BJ (cell line): Measurements from ENCODE around the gene TSEN15. TPM values are rescaled to one million over a fixed set of nuclear protein-coding genes. Genes with fewer than 3 reads are reported as not detected.

Source experiments
- CTCF ChIA-PET: fragments of 350-600 bp; formaldehyde crosslinking; extraction: SDS; loops from one replicate; lab custom pipeline; 2021; ENCODE audit warnings: antibody characterized with exemption, inconsistent platforms; lab: Yijun Ruan, JAX
- POLR2A ChIA-PET: fragments of 300-600 bp; sonication (Branson Sonifier 250); formaldehyde crosslinking; extraction: SDS; loops from one replicate; lab custom pipeline; 2021; ENCODE audit warnings: antibody characterized with exemption; lab: Charles Lee
- DNase-seq: peaks from one replicate; pipeline ENCODE4 v3.0.0-alpha.2; 2011; ENCODE audit warnings: low read depth
- H3K27me3 ChIP-seq: 2 replicates; pipeline ENCODE4 v1.6.0; 2011; ENCODE audit warnings: low read length; ENCODE audit not compliant: control insufficient read depth, insufficient read depth
- H3K36me3 ChIP-seq: 2 replicates; pipeline ENCODE4 v1.5.1; 2011; ENCODE audit warnings: low read length; ENCODE audit not compliant: control insufficient read depth, insufficient read depth
- H3K4me3 ChIP-seq: 2 replicates; pipeline ENCODE4 v1.5.1; 2011; ENCODE audit warnings: low read depth, mild to moderate bottlenecking, control low read depth, low read length
- CTCF ChIP-seq: IDR thresholded peaks from 2 replicates; pipeline ENCODE4 v1.5.1; 2011; ENCODE audit warnings: low read depth, mild to moderate bottlenecking, control low read depth, inconsistent platforms, low read length, moderate library complexity; ENCODE audit not compliant: insufficient read depth
- polyA plus RNA-seq: library from polyadenylated mRNA; depleted of rRNA; stranded (reverse); fragments of >200 nt; gene quantifications from 2 replicates; pipeline ENCODE4 v1.2.3, GENCODE V29; 2011

Gene TSEN15
- polyA plus RNA-seq, 1 experiment: 39.4 TPM

DNA sequence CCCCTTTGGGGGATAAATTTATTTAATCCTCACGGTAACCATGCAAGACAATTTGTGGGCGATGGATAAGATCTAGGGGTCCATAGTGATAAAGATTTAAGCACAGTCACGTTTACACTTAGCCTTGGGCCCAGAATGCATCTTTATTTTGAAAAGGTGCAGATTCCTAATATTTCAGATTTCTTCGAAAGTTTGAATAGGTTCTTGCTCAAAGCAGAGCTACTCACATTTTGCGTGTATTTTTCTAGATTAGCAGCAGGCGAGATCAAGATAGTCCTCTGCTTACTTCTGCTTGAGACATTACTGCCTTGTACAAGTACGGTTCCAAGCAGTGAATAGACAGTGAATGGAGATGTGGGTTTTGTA, 647 bp downstream of the TSEN15 start:
- ChIA-PET CTCF (no interaction called here), POLR2A (interaction anchor here (0.6 kb wide), 1 partner anchor 661 kb away, joined by 4 read pairs; no protein-coding TSS in a partner anchor)
- Histone ChIP-seq H3K4me3 (peak overlapping the region; percentile 67), H3K27me3 (no peaks in the 10 kb centered on the region), H3K36me3 (no peaks in the 10 kb centered on the region)
- DNase-seq: no peak
- TF ChIP-seq CTCF: no peak

- CTCF ChIA-PET: no interaction called here
- peak overlapping the region; percentile 67 for H3K4me3 ChIP-seq
- H3K36me3 ChIP-seq: no peaks in the 10 kb centered on the region
- TF ChIP-seq CTCF: no peak
- DNase-seq: no peak
- POLR2A ChIA-PET: no interaction called here
- H3K27me3 ChIP-seq: no peaks in the 10 kb centered on the region
These were observed 1.2 kb downstream of the TSEN15 start for GRCh38 chr1:184052750-184053149.

DNA sequence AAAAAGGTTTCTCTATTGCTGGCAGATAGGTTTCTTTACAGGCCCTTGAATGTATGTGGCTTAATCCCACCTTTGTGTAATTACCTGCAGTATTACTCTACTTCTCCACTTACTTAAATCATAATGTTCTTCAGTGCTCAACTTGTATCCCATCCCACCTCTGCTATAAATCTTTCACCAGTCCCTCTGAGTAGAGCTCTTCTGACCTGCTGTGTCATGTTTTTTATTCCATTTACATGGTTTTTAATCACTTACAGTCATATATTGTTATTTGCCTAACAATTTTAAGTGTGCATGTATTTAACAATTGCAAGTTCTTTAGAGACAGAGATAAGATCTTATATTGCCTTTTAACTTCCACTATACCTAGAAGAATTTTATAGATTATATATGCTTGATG, 2.4 kb downstream of the TSEN15 start:
- ChIA-PET POLR2A (no interaction called here), CTCF (no interaction called here)
- TF ChIP-seq CTCF: no peak
- no peaks in the 10 kb centered on the region for H3K27me3 ChIP-seq
- no peaks in the 10 kb centered on the region for H3K36me3 ChIP-seq
- H3K4me3 ChIP-seq: no peak overlapping the region
- no peak for DNase-seq

DNA sequence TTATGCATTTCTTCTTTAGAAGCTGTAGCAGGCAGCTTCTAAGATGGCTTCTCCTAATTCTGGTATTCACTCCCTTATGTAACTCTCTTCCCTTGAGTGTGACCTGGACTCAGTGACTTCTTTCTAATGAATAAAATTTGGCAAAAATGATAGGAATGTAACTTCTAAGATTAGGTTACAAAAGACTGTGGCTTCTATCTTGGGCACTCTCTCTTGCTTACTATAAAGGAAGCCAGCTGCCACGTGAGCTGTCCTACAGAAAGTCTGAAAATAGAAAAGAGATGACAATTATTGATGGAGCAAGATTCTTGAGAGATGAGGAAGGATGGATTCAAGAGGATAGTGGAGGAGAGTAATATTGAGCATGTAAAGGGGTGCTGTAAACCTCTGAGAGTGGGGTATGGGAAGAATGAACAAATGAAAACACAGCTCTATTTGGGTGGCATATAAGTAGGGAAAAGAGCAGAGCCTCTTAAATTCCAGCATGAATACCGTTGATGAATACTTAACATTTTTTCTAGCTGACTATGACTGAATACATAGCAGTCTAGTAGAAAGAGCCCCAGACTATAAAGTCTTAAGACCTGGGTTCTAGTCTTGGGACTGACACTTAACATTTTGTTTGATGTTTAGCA, 5.5 kb downstream of the TSEN15 start:
- no peaks in the 10 kb centered on the region for H3K36me3 ChIP-seq
- no peak for TF ChIP-seq CTCF
- DNase-seq: peak; percentile 78
- ChIA-PET CTCF (interaction anchor here (2.3 kb wide), 1 partner anchor 141 kb away, joined by 6 read pairs; no protein-coding TSS in a partner anchor), POLR2A (interaction anchor here (0.7 to 0.9 kb wide), 2 partner anchors 57 to 125 kb away, joined by 3 read pairs; no protein-coding TSS in a partner anchor)
- no peak overlapping the region for H3K4me3 ChIP-seq
- H3K27me3 ChIP-seq: no peaks in the 10 kb centered on the region

GRCh38 chr1:184059887-184060286, 8.4 kb downstream of the TSEN15 start:
- ChIA-PET POLR2A (no interaction called here), CTCF (interaction anchor here (0.6 to 1.2 kb wide), 3 partner anchors 144 to 376 kb away, joined by 3 read pairs; partner anchors contain the start of gene C1orf21)
- no peak for DNase-seq
- Histone ChIP-seq H3K4me3 (no peak overlapping the region), H3K27me3 (no peaks in the 10 kb centered on the region), H3K36me3 (no peaks in the 10 kb centered on the region)
- no peak for TF ChIP-seq CTCF
